HL-60 (cell line): ENCODE data around the gene RIMBP3C.
"Not testable (repeated sequence)": the region's sequence is repeated elsewhere in the genome, so short reads cannot be mapped to it uniquely, and the experiment has no call there.

Source experiments
- DNase-seq, 2 experiments: peaks; one replicate each; pipeline ENCODE4 v3.0.0-alpha.2; 2010 to 2020; ENCODE audit warnings: low read depth in 1 of 2, low spot score in 1 of 2
- H3K27ac ChIP-seq: fragments of 250-450 bp; sonication (Bioruptor Pico); replicated peaks from 2 replicates; pipeline ENCODE4 v1.5.1; 2020; ENCODE audit warnings: mild to moderate bottlenecking, moderate library complexity
- H3K27me3 ChIP-seq: fragments of 250-450 bp; sonication (Bioruptor Pico); 2 replicates; pipeline ENCODE4 v1.5.1; 2021; ENCODE audit warnings: mild to moderate bottlenecking, moderate library complexity; ENCODE audit not compliant: insufficient read depth, poor library complexity, severe bottlenecking
- H3K4me3 ChIP-seq: replicated peaks from 2 replicates; pipeline ENCODE4 v1.5.1; 2011; ENCODE audit warnings: mild to moderate bottlenecking, control low read depth, low read length; ENCODE audit not compliant: insufficient read depth

RIMBP3C gene

GRCh38 chr22:21550678-21551047 is 598 bp downstream of the RIMBP3C start:
- H3K27me3 ChIP-seq, H3K4me3 ChIP-seq, DNase-seq, H3K27ac ChIP-seq: not testable (repeated sequence)

GRCh38 chr22:21550008-21550677 is 1.1 kb downstream of the RIMBP3C start:
- not testable (repeated sequence) for H3K27me3 ChIP-seq, H3K4me3 ChIP-seq, H3K27ac ChIP-seq, DNase-seq

- not testable (repeated sequence) for H3K27ac ChIP-seq, H3K4me3 ChIP-seq, DNase-seq, H3K27me3 ChIP-seq
These were observed 1.7 kb downstream of the RIMBP3C start for GRCh38 chr22:21549558-21549957.

GRCh38 chr22:21544432-21545322 is 6.6 kb downstream of the RIMBP3C start:
- not testable (repeated sequence) for DNase-seq, H3K27ac ChIP-seq, H3K27me3 ChIP-seq, H3K4me3 ChIP-seq

GRCh38 chr22:21539862-21540261 is 11.4 kb downstream of the RIMBP3C start:
- H3K27ac ChIP-seq, H3K27me3 ChIP-seq, DNase-seq, H3K4me3 ChIP-seq: not testable (repeated sequence)

- H3K27me3 ChIP-seq, H3K27ac ChIP-seq, H3K4me3 ChIP-seq, DNase-seq: not testable (repeated sequence)
These were observed 18.2 kb downstream of the RIMBP3C start for GRCh38 chr22:21532863-21533648.

- not testable (repeated sequence) for H3K27ac ChIP-seq, H3K27me3 ChIP-seq, DNase-seq, H3K4me3 ChIP-seq
These were observed 19.7 kb downstream of the RIMBP3C start for GRCh38 chr22:21531525-21531924.

GRCh38 chr22:21526705-21527500 is 24.4 kb downstream of the RIMBP3C start:
- not testable (repeated sequence) for H3K27ac ChIP-seq, H3K27me3 ChIP-seq, DNase-seq, H3K4me3 ChIP-seq

GRCh38 chr22:21516970-21517764 is 34.1 kb downstream of the RIMBP3C start:
- not testable (repeated sequence) for DNase-seq, H3K27me3 ChIP-seq, H3K4me3 ChIP-seq, H3K27ac ChIP-seq

- H3K27ac ChIP-seq, DNase-seq, H3K4me3 ChIP-seq, H3K27me3 ChIP-seq: not testable (repeated sequence)
These were observed 34.7 kb downstream of the RIMBP3C start for GRCh38 chr22:21516522-21516921.

GRCh38 chr22:21515234-21515633 is 36.0 kb downstream of the RIMBP3C start:
- not testable (repeated sequence) for H3K4me3 ChIP-seq, H3K27ac ChIP-seq, DNase-seq, H3K27me3 ChIP-seq

- not testable (repeated sequence) for DNase-seq, H3K27ac ChIP-seq, H3K27me3 ChIP-seq, H3K4me3 ChIP-seq
These were observed 37.1 kb downstream of the RIMBP3C start for GRCh38 chr22:21514117-21514516.

- peak in 1 of 2 experiments; percentile 28 for DNase-seq
- not testable (repeated sequence) for H3K4me3 ChIP-seq, H3K27ac ChIP-seq, H3K27me3 ChIP-seq
These were observed 39.2 kb downstream of the RIMBP3C start for GRCh38 chr22:21512022-21512421.
